ENCODE results near the gene DSTYK.
"Not testable (repeated sequence)": the region's sequence is repeated elsewhere in the genome, so short reads cannot be mapped to it uniquely, and the experiment has no call there.

Gene DSTYK

GRCh38 chr1:205241366-205242030 is 30.0 kb upstream of the DSTYK start:
- DNase-seq = no peak

DNA sequence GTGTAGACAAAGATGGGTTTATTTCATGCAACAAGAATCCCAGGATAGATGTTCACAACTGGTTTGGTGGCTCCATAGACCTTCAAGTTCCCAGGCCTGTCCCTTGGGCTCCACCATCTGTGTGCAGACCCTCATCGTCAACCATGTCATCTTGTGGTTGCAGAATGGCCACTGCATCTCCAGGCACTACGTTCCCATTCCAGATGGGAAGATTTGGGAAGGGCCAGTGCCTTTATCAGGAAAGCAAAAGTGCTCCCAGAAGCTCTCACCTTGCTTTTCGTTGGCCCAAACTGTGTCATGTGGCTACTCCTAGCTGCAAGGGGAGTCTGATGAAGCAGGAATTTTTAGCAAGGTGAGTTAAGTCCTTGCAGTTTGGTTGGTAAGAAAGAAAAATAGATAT is 29.1 kb upstream of the DSTYK start:
- DNase-seq = no peak

DNA sequence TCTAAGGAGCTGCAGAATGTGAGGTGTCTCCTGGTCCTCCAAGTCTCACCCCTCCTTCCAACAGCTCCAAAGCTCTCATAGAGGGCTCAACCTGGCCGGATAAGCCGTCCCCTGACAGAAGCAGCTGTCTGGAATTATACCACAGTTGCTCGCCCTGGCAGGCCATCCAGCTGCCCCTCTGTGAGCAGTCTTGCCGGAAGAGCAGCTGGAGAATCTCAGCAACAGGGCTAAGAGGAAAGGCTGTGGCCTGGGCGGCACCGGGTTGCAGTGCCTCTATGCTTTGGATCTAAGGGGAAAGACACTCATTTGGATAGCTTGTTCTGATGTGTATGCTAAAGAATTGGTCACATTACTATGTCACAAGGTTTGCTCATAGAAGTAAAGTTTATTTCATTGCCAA is 28.6 kb upstream of the DSTYK start:
- no peak for DNase-seq

GRCh38 chr1:205239078-205239477 is 27.6 kb upstream of the DSTYK start:
- no peak for DNase-seq

DNA sequence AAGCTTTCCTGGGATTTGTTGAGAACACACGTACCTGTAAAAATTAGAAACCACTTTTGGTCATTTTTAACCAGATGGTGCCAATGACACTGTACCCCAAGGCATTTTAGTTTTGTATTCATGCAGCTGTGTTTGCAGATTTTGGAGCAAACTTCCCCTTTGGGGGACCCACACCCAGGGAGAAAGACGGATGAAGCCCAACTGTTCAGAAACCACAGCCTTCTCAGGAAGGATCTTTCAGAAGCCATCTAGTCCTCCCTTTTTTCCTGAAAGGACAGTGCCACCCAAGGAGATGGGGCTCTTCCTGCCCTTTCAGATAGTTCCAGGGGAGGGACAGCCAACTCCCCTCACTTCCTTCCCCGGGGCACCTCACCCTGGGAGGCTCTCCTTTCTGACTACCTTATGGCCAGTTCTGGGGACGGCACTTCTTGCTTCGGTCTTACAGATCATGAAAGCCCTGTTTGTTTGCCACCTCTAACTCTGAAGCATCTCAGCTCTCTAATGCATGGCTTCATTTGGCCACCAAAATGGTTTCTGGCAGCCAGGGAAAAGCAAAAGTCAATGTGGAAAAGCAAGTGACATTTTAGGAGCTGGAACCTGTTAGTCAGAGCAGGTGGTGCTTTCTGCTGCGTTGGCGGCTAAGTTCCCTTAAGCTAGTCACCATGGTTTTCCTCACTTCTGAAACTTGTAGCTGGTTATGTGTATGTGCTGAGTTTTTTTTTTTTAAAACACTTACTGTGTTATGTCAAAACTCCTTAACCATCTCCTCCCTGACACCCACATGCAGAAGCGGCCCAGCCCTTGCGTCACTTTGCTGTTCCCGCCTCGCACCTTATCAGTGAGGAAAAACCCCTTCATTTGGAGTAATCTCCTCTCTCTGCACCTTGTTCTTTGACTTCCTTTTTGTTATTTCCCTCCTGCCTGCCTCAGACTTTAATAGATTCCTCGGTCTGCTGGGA is 26.3 kb upstream of the DSTYK start:
- DNase-seq = peak in 1 of 2 donors; percentile 38

DNA sequence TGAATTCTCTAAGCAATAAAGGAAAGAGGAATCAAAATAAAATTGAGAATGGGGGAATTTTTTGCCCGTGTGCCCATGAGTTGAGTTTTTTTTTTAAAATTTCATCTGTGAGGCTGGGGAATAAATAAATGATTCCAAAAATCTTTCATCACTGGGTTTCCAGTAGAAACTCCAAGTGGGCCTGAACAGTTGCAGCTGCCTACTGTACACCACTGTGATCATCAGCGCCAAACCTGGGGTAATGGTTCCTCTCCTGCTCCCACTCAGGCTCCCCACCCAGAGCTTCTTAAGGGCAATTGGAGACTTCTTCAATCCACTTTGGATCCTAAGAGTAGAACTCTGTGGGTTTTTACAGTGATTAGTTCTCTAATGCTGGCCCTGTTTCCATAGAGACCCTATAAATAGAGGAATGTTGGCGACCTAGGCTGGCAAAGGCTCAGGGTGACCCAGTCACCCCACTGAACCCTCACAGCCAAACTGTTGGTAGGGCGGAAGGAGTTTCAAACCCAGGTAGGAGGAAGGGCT is 25.5 kb upstream of the DSTYK start:
- DNase-seq = no peak

DNA sequence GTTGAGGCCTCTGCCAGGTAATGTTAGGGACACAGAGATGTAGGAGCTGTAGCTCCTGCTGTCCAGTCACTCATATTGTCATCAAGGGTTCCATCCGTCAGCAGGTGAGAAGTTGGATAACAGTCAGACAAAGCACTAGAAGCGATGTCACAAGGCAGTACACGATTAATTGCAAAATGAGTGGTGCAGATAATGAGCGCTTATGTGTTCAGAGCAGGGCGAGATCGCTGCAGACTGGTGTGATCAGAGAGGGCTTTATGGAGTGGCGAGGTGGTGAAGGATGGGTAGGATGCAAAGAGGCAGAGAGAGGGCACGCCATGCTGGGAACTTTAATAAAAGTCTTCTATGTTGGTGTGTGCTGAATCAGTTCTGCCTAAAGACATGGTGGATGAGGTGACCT is 25.0 kb upstream of the DSTYK start:
- DNase-seq = no peak

- DNase-seq = no peak
These were observed 24.4 kb upstream of the DSTYK start for GRCh38 chr1:205235951-205236350.

DNA sequence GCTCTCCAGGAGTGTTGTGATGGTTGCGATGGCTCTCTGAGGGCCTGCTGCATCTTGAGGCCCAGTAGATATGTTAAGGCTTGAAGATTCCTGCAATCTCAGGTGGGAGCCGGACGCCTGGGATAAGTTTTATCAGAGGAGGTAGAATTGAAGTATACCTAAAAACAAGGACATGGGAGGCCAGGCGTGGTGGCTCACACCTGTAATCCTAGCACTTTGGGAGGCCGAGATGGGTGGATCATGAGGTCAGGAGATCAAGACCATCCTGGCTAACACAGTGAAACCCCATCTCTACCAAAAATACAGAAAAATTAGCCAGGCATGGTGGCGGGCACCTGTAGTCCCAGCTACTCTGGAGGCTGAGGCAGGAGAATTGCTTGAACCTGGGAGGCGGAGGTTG is 22.5 kb upstream of the DSTYK start:
- not testable (repeated sequence) for DNase-seq

DNA sequence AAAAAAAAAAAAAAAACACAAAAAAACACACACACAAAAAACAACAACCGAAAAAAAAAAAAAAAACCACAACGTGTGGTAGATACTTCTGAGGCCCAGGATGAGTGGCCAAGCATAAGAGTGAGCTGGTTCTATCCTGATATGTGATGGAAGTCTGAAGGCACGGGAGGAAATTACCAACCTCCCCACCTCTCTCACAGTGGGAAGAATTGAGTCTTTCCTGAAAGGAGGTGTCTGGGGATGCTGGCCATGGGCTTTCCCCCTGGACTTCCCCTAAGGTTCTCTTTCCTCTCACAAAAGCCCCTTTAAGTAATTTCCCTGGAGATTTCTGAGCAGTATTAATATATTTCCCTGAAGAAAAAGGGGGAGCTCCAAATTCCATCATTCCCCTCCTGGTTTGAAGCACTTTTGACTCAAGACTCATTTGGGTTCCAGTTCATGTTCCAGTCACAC is 21.5 kb upstream of the DSTYK start:
- no peak for DNase-seq

- no peak for DNase-seq
These were observed 20.8 kb upstream of the DSTYK start for GRCh38 chr1:205232127-205232820.

DNA sequence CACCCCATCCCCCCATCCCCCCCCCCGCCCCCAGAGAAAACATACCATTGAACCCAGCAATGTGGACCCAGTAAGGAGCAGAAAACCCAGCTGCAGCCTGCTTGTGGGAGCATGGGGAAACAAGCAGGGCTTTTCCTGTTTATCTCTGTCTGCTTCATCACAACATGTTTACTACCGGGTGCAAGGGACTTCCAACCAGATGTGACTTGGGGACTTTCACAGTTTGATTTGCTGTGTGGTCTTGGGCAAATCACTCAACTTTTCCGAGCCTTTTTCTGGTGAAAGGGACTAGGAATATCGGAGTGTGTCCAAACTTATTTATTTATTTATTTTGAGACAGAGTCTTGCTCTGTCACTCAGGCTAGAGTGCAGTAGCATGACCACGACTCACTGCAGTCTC is 19.5 kb upstream of the DSTYK start:
- DNase-seq = no peak

DNA sequence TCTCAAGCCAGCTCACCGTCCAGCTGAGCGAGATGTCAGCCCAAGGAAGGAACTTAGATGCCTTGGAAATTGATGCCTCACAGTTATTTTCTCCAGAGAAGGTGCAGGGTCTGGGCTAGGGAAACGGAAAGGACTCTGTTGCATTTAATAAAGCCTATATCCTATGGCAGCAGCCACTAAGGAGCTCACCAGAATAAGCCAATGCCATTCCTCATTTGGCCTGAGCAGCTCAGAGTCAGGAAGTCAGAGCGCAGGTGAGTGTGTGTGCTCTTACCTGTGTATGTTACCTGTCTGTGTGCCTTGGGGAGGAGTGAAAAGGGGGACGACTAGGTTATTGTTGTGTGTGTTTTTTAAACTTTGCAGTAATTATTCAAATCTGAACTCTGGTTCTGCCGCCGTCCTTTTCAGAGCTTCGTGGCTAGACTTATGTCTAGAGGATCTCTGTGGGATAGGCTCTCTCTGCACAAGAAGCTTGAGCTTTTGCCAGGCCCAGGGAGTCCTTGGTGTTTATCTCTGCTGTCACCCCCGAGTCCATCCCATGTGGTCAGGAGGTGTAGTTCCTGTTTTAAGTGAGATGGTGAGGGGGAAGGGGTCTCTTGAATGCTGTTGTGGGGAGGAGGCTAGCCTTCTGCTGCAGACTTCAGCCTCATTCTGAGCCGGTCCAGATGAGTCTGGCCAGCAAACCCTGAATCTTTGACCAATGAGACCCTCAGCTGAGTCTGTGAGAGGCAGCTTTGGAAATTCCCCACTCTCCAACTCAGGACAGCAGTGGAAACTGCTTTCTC is 18.6 kb upstream of the DSTYK start:
- peak in 1 of 2 donors; percentile 41 for DNase-seq

DNA sequence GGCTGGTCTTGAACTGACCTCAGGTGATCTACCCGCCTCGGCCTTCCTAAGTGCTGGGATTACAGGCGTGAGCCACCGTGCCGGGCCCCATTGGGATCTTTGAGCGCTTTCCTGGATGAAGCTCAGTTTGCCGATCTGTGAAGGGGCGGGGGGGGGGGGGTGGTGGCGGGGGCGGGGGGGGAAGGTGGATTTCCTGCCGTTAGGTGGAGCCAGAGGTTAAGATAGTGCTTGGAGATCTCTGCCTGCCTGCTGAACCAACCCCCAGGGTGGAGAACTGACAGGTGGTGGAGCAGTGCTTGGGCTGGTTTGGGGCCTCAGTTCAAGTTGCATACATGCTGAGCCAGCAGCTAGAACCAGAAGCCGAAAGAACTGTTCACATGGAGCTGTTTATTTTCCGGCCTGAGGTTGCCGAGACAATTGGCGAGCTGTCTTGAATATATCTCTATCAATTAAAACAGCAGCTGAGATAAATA is 17.9 kb upstream of the DSTYK start:
- DNase-seq = peak in 1 of 2 donors; percentile 49

DNA sequence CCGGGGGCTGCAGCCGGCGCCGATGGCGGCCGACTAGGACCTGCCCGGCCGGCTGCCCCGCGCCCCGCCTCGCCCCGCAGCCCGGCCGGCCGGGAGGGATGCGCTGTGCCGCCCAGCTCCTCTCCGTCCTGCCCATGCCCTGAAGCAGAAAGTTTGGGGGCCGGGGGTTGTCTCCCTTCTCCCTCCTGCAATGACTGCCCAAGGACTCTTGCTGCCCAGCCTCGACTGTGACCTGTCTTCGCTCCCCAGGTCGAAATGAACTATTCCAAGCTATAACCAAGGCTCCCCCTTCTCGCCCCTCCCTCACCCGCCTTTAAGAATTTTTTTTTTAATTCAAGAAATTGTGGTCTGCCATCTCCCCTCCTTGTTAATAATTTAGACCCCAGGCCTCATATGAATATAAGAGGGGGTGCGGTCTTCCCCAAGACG is 16.6 kb upstream of the DSTYK start:
- no peak for DNase-seq

GRCh38 chr1:205227584-205228013 is 16.1 kb upstream of the DSTYK start, which contains the start of gene TMCC2:
Gene TMCC2, plus strand, starts transcription at chr1:205227946. Its CDS starts 619 bp downstream, at chr1:205228565.
- DNase-seq = peak in 1 of 2 donors; percentile 75

GRCh38 chr1:205226868-205227583 is 15.5 kb upstream of the DSTYK start:
- no peak for DNase-seq

DNA sequence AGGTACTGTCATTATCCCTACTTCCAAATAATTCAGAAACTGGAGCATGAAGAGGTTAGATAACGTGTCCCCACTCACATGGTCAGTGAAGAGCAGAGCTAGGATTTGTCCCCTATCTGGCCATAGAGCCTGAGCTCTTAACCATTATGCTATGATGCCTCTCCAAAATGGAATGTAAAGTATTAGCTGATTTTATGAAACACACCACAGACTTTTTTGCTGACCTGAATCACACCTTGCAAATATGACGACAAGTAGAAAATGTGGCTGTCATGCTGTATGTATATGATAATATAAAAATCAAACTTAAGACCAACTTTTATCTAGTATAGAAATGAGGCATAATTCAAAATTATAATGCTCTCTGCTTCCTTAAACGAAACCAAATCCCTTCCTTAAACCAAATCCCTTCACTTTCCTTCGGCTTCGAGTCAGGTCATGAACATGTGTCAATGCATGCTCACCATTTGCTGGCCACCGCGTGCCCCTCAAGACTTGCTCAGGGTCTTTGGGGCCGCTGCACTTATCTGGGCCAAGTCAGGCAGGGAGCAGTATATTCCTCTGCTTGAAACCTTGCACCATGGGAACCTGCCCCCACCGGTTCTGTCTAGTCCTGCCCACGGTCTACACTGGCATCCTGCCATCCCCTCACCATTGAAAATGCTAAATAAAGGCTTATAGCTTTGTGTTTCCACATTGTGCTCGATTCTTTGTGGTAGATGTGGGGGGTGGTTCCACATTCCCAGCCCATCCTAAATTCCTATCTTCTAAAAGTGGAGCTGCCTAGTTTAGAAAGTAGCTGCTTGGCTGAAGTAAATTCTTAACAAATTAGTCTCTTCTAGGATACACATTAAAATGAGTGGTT is 14.6 kb upstream of the DSTYK start:
- DNase-seq = no peak

- DNase-seq = no peak
These were observed 13.2 kb upstream of the DSTYK start for GRCh38 chr1:205224736-205225135.

GRCh38 chr1:205220421-205220820 is 8.9 kb upstream of the DSTYK start:
- no peak for DNase-seq

All from bone marrow (tissue), 2 donors.